Activated CD4-positive, alpha-beta T cell treated with anti-CD3 and anti-CD28 coated beads, Interleukin-2, Interleukin-4, amounts not matched to agents 100 ng/mL and 50 ng/mL, durations not matched to agents 16 hours and 8 hours (primary cell): Measurements from ENCODE around the gene CCNI.

ENCODE experiments used
- DNase-seq: peaks from one replicate; pipeline ENCODE4 v3.0.0-alpha.2; 2020; ENCODE audit warnings: low spot score

The CCNI gene

DNA sequence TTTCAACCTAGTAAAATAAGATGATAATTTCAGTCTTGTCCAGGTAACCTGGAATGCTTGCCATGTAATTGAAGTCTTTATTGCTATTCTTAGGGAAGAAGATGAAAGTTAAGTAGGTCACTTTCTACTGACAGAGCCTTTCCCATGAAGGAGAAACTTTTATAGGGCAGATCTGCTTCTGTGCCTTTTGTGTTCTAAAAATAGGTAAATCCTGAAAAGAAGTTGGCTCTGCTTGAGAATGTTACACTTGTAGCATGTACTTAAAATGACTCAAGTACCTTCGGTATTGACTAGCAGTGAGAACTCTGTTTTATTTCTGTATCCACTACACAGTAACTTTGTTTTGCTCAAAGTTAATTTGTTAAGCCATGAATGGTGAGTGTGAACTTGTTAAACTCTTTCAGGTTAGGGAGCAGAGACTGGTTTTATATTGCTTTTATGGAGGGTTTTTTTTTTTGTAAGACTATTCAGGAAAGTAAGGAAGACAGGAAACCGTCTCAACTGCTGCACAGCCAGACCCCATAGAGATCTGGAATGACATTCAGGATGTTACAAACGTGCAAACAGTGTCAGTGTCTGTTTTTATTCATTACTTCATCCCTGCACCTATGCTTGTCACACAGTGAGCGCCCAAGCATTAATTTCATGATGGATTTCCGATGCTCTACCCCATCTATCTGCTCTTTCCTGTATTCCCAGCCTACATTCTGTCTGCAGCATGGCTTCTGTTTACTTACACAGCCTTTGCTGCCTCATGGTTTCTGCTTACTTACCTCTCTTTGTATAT lies 73.3 kb downstream of the CCNI start:
- DNase-seq, result no peak

DNA sequence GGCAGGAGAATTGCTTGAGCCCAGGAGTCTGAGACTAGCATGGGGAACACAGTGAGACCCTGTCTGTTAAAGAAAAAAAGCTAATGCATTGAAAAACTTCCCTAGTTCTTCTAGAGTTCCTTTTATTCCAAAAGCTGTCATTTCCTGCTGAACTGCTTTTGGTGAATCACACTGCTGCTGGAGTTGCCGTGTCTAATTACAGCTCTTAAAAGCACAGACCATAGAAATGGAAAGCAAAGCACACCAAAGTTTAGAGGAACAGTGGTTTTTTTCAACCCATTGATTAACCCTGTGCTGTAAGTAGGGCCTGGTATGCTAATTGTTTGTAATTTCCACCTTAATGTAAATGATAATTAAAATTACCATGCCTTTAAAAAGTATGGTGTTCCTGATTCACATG lies 73.9 kb downstream of the CCNI start:
- DNase-seq, result no peak

- DNase-seq, result no peak
Observed at GRCh38 chr4:76998251-76998901, 77.4 kb downstream of the CCNI start.

DNA sequence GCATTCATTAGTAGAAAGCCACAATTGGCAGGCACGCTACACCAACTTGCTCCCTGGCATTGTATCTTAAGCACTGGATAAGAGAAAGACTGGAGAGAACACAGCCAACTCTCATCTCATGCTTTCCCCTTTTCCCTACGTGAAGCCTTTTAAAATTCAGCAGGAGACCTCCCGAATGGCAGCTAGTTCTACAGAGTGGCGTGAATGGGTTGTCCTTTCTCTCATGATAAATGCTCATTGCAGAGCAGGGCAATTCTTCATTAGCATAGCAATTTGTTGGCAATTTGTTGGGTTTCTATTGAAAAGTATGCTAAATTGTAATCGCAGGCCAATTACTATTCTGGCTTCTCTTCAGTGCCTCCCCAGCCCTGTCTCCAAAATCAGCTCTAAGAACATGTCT lies 78.3 kb downstream of the CCNI start:
- DNase-seq, result no peak
